ENCODE measurements around the gene SORCS3.

SORCS3 gene

GRCh38 chr10:104657457-104657856 is 16.4 kb downstream of the SORCS3 start:
- no peak overlapping the region for H3K4me3 ChIP-seq (ENCODE audit: low read length, poor library complexity, severe bottlenecking)
- H3K9ac ChIP-seq (ENCODE audit: low read depth, low read length, poor library complexity, severe bottlenecking), result no peak overlapping the region
- no peaks in the 10 kb centered on the region for H3K27me3 ChIP-seq (ENCODE audit: insufficient read depth, low read length, poor library complexity, severe bottlenecking)
- no peak overlapping the region for H3K4me2 ChIP-seq (ENCODE audit: low read depth, low read length, poor library complexity, severe bottlenecking)
- no peaks in the 10 kb centered on the region for H3K9me2 ChIP-seq (replicated peaks; ENCODE audit: low read depth, low read length)
- H3K9me3 ChIP-seq (ENCODE audit: insufficient read depth, low read depth, low read length), result no peaks in the 10 kb centered on the region
- no peaks in the 10 kb centered on the region for H4K20me1 ChIP-seq (ENCODE audit: insufficient read depth, low read length, poor library complexity, severe bottlenecking)
- TF ChIP-seq EZH2phosphoT487 (IDR thresholded peaks at IDR 0.05; ENCODE audit: borderline replicate concordance), result no peak
- TF ChIP-seq, protein P1, sequence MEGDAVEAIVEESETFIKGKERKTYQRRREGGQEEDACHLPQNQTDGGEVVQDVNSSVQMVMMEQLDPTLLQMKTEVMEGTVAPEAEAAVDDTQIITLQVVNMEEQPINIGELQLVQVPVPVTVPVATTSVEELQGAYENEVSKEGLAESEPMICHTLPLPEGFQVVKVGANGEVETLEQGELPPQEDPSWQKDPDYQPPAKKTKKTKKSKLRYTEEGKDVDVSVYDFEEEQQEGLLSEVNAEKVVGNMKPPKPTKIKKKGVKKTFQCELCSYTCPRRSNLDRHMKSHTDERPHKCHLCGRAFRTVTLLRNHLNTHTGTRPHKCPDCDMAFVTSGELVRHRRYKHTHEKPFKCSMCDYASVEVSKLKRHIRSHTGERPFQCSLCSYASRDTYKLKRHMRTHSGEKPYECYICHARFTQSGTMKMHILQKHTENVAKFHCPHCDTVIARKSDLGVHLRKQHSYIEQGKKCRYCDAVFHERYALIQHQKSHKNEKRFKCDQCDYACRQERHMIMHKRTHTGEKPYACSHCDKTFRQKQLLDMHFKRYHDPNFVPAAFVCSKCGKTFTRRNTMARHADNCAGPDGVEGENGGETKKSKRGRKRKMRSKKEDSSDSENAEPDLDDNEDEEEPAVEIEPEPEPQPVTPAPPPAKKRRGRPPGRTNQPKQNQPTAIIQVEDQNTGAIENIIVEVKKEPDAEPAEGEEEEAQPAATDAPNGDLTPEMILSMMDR (conservative IDR thresholded peaks at IDR 0.05; ENCODE audit: low read length), result no peak
- H3F3A ChIP-seq (ENCODE audit: low read depth), result no peaks in the 10 kb centered on the region
- no peaks in the 10 kb centered on the region for H3K36me3 ChIP-seq (ENCODE audit: insufficient read depth, low read length)
- H3K4me1 ChIP-seq (ENCODE audit: insufficient read depth, low read length, poor library complexity, severe bottlenecking), result no peaks in the 10 kb centered on the region
- no peaks in the 10 kb centered on the region for H3K79me2 ChIP-seq (ENCODE audit: insufficient read depth, low read length)
- no peak overlapping the region for H2AFZ ChIP-seq (ENCODE audit: low read length)

- Histone ChIP-seq H3K9me2 (replicated peaks; ENCODE audit: low read depth, low read length) (no peaks in the 10 kb centered on the region), H3K9me3 (ENCODE audit: insufficient read depth, low read depth, low read length) (no peaks in the 10 kb centered on the region), H3K4me2 (ENCODE audit: low read depth, low read length, poor library complexity, severe bottlenecking) (no peak overlapping the region), H2AFZ (ENCODE audit: low read length) (no peak overlapping the region), H3K36me3 (ENCODE audit: insufficient read depth, low read length) (no peaks in the 10 kb centered on the region), H3K9ac (ENCODE audit: low read depth, low read length, poor library complexity, severe bottlenecking) (no peak overlapping the region), H4K20me1 (ENCODE audit: insufficient read depth, low read length, poor library complexity, severe bottlenecking) (no peaks in the 10 kb centered on the region), H3K79me2 (ENCODE audit: insufficient read depth, low read length) (no peaks in the 10 kb centered on the region), H3K4me1 (ENCODE audit: insufficient read depth, low read length, poor library complexity, severe bottlenecking) (no peaks in the 10 kb centered on the region), H3K27me3 (ENCODE audit: insufficient read depth, low read length, poor library complexity, severe bottlenecking) (no peaks in the 10 kb centered on the region), H3K4me3 (ENCODE audit: low read length, poor library complexity, severe bottlenecking) (no peak overlapping the region), H3F3A (ENCODE audit: low read depth) (no peaks in the 10 kb centered on the region)
- TF ChIP-seq, protein P1 (conservative IDR thresholded peaks at IDR 0.05; ENCODE audit: low read length), result no peak
- no peak for TF ChIP-seq EZH2phosphoT487 (IDR thresholded peaks at IDR 0.05; ENCODE audit: borderline replicate concordance)
These were observed 17.0 kb downstream of the SORCS3 start for GRCh38 chr10:104658067-104658466.

DNA sequence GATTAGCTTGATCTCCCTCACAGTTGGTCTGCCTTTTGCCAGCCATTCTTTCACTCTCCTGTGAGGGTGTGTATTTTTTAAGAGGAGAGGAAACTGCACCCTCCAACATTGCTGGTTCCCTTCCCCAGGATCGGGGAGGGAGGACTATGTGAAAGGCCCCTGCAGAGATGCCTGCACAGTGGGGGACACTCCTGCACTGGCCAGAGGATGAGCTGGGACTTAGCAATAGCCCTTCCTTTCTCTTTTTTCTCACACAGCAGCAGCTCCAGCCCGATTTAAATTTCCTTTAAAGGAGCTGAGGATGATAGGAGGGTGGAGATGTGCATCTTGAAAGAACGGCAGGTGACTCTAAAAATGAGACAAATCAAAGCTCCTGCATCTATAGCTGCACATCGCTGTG is 18.7 kb downstream of the SORCS3 start:
- Histone ChIP-seq H3K4me2 (ENCODE audit: low read depth, low read length, poor library complexity, severe bottlenecking) (no peak overlapping the region), H3K9me2 (replicated peaks; ENCODE audit: low read depth, low read length) (no peaks in the 10 kb centered on the region), H3K9ac (ENCODE audit: low read depth, low read length, poor library complexity, severe bottlenecking) (no peak overlapping the region), H3K4me3 (ENCODE audit: low read length, poor library complexity, severe bottlenecking) (no peak overlapping the region), H2AFZ (ENCODE audit: low read length) (no peak overlapping the region), H3K79me2 (ENCODE audit: insufficient read depth, low read length) (no peaks in the 10 kb centered on the region), H3F3A (ENCODE audit: low read depth) (no peaks in the 10 kb centered on the region), H4K20me1 (ENCODE audit: insufficient read depth, low read length, poor library complexity, severe bottlenecking) (no peaks in the 10 kb centered on the region), H3K9me3 (ENCODE audit: insufficient read depth, low read depth, low read length) (no peaks in the 10 kb centered on the region), H3K27me3 (ENCODE audit: insufficient read depth, low read length, poor library complexity, severe bottlenecking) (no peaks in the 10 kb centered on the region), H3K4me1 (ENCODE audit: insufficient read depth, low read length, poor library complexity, severe bottlenecking) (no peaks in the 10 kb centered on the region), H3K36me3 (ENCODE audit: insufficient read depth, low read length) (no peaks in the 10 kb centered on the region)
- TF ChIP-seq, protein P1 (conservative IDR thresholded peaks at IDR 0.05; ENCODE audit: low read length), result no peak
- no peak for TF ChIP-seq EZH2phosphoT487 (IDR thresholded peaks at IDR 0.05; ENCODE audit: borderline replicate concordance)

Measured in Loucy (cell line).